GM21717 (cell line): Measurements from ENCODE around the gene ACKR2.
"Not testable (repeated sequence)": the region's sequence is repeated elsewhere in the genome, so short reads cannot be mapped to it uniquely, and the experiment has no call there.

ENCODE experiments used
- ATAC-seq: cut with Tn5 transposase; IDR thresholded peaks from one replicate; pipeline ENCODE4 v1.9.1; 2021; ENCODE audit warnings: mild to moderate bottlenecking, moderate library complexity; ENCODE audit not compliant: unreplicated experiment

Gene ACKR2

DNA sequence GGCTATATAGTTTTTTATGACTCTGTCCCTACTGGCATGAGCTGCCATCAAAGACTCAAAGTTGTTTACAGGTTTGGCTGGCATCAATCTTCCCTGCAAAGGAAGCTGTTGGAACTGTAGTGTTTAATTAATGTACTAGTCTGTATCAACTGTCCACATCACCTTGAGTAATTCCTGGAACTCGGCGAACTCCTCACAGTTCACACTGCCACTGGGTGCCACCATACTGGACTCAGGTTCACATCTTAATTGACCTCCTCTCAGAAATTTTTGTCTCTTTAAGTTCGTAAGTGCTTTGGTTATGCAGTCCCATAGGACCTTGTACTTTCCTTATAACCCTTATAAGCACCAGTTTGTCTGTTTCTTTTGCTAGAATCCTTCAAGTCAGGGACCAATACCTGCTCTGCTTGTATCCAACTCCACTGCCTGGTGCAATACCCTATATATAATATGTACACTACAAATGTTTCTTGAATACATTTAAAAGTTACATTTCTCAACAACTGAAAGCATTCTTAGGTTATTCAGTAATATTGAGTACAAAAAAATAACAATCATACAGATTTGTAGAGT, 8.1 kb upstream of the ACKR2 start:
- no peak for ATAC-seq

- no peak for ATAC-seq
These were observed 7.5 kb upstream of the ACKR2 start for GRCh38 chr3:42801784-42802183.

GRCh38 chr3:42802876-42803413, 6.3 kb upstream of the ACKR2 start:
- ATAC-seq = no peak

- peak; percentile 16 for ATAC-seq
These were observed 5.7 kb upstream of the ACKR2 start for GRCh38 chr3:42803414-42804105.

GRCh38 chr3:42804106-42804830, 5.0 kb upstream of the ACKR2 start, which contains the start of gene HIGD1A:
HIGD1A (minus strand) TSS chr3:42804490; CDS start chr3:42794253, 10,237 bp downstream.
- peak; percentile 99 for ATAC-seq

DNA sequence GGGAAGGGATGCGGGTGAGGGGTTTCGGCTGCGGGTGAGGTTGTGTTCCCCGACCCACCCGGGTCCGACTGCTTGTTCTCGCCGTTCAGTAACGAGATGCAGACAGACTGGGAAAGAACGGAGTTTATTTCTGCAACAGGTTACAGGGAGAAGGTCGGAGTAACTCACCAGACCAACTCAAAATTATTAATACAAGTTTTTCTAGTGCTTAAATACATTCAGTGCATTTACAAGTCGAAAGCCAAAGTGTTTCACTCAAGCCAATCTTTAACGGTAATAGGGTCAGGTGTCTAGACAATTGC, 4.5 kb upstream of the ACKR2 start:
- ATAC-seq = peak; percentile 24

- no peak for ATAC-seq
These were observed 4.0 kb upstream of the ACKR2 start for GRCh38 chr3:42805141-42805821.

DNA sequence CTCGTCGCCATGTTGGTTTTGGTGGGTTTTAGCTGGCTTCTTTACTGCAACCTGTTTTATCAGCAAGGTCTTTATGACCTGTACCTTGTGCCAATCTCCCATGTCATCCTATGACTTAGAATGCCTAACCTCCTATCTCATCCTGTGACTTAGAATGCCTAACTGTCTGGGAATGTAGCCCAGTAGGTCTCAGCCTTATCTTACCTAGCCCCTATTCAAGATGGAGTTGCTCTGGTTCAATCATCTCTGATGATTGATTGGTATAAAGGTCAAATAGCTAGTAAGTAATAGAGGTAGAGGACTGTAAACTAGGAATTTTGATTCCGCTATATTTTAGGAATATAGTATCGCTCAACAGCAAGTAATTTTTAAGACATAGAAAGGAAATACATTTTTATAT, 1.3 kb upstream of the ACKR2 start:
- no peak for ATAC-seq

- ATAC-seq = not testable (repeated sequence)
These were observed 1.5 kb downstream of the ACKR2 start for GRCh38 chr3:42810706-42811105.

- not testable (repeated sequence) for ATAC-seq
These were observed 2.1 kb downstream of the ACKR2 start for GRCh38 chr3:42811118-42811883.

DNA sequence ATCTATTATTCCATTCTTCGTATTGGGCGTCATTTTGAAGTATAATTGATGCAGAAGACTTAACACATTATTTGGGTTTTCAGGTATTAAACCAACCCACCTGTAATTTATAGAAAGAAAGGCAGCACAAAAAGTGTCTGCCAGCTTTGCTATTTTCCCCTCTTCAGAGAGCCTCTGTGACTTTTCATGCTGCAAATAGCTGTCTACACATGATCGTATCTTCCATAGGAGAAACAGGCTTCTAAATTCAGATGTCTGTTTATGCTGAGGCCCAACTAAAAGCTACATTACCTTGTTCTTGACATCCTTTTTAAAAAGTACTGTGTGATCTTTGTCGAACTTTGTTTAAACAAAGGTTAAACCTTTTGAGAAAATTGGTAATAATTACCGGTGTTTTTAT, 5.0 kb downstream of the ACKR2 start:
- no peak for ATAC-seq

- ATAC-seq = no peak
These were observed 5.8 kb downstream of the ACKR2 start for GRCh38 chr3:42814914-42815507.

DNA sequence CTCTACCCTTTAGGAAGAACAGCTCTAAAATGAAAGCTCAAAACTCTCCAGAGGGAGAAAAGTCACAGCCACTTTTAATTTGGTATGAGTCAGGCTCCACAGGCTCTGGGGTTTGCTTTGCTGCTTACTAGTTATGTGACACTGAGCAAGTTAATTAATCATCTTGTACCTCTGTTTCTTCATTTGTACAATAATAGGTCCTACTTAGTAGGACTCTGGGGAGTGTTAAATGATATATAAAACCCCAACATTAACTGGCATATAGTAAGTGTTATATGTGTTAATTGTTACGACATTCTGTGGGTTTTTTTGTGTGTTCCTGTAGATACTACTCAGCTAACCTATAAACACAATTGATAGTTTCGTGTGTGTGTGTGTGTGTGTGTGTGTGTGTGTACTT, 6.6 kb downstream of the ACKR2 start:
- ATAC-seq = no peak

- no peak for ATAC-seq
These were observed 10.2 kb downstream of the ACKR2 start for GRCh38 chr3:42819351-42819965.

DNA sequence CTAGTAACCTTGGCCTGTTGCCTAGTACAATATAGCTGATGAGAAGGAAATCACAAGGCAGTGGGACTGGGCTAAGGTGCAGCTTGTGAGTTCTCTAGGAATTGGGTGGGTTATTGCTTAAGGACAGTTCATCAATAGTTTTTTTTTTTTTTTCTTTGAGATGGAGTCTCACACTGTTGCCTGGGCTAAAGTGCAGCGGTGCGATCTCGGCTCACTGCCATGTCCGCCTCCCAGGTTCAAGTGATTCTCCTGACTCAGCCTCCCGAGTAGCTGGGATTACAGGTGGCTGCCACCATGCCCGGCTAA, 11.5 kb downstream of the ACKR2 start:
- no peak for ATAC-seq

DNA sequence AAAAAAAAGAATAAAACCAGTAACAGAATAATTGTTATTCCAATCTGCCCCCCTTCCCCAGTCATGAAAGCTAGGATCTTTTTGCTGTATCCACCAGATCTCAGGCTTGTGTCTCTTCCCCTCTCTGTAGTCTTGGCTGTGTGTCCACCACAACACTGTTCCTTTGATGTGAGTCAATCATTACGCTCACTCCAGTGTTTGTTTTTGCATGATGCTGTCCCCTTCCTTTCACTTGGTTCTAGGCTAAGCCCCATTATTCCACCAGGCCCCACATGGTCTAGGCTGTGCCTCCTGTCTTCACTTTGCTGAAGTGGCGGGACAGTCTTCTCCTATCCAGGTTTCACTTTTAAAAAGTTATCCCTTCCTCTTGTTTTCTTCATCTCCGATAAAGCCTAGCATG, 13.6 kb downstream of the ACKR2 start:
- ATAC-seq = no peak

DNA sequence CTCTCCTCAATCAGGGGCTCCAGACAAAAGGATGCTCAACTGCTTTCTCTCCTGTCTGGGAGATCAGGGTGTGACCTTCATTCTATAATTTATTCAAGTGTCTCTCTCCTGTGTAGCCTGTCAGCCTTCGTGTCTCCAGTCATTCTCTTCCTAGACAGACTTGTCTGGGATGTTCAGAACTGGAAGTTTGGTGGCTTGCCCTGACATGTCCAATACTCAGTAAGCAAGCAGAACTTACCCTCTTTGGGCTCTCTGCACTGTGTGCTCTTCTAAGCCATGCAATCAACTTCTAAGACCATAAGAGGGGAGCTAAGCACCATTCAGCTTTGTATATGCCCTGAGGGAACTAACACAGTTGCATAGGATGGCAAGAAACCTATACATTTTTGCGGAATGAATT, 14.1 kb downstream of the ACKR2 start:
- ATAC-seq = no peak

- ATAC-seq = no peak
These were observed 16.9 kb downstream of the ACKR2 start for GRCh38 chr3:42826141-42826540.

DNA sequence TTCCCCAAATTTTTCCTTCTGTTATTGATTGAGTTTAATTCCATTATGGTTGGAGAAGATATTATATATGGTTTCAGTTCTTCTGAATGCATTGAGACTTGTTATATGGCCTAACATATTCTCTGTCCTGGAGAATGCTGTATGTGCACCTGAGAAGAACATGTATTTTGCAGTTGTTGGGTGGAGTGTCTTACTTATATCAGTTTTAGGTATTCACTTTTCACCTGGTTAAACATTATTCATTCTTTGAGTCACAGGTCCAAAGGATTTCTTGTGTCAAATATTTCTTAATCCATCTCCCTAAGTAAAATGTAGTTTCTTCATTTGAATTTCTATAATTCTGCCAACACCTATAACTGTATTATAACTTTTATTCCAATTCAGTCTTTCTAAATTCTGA, 17.8 kb downstream of the ACKR2 start:
- no peak for ATAC-seq

GRCh38 chr3:42827654-42828053, 18.4 kb downstream of the ACKR2 start:
- ATAC-seq = no peak
